Measurements from ENCODE around the gene TECPR2. TPM values are rescaled to one million over a fixed set of nuclear protein-coding genes. Genes with fewer than 3 reads are reported as not detected.

The TECPR2 gene
- total RNA-seq, 1 donor from 2014 or later = 26.9 TPM

- Mint-ChIP-seq H3K27me3 (ENCODE audit: unreplicated experiment) (no peaks in the 10 kb centered on the region), H3K36me3 (ENCODE audit: unreplicated experiment) (peaks cover 24% of the 10 kb centered on the region), H3K27ac (ENCODE audit: unreplicated experiment) (no peak overlapping the region), H3K4me1 (ENCODE audit: unreplicated experiment) (peaks cover 2% of the 10 kb centered on the region), H3K9me3 (ENCODE audit: unreplicated experiment) (no peaks in the 10 kb centered on the region), H3K4me3 (ENCODE audit: unreplicated experiment) (no peak overlapping the region)
- TF ChIP-seq CTCF (IDR thresholded peaks at IDR 0.05) = no peak
- no peak for DNase-seq (ENCODE audit: extremely low spot score, unreplicated experiment)
These were observed 28.7 kb upstream of the TECPR2 start for GRCh38 chr14:102333795-102334705.

GRCh38 chr14:102335163-102335562, 27.6 kb upstream of the TECPR2 start:
- Mint-ChIP-seq H3K4me3 (ENCODE audit: unreplicated experiment) (no peak overlapping the region), H3K27me3 (ENCODE audit: unreplicated experiment) (no peaks in the 10 kb centered on the region), H3K36me3 (ENCODE audit: unreplicated experiment) (peaks cover 24% of the 10 kb centered on the region), H3K4me1 (ENCODE audit: unreplicated experiment) (peaks cover 2% of the 10 kb centered on the region), H3K27ac (ENCODE audit: unreplicated experiment) (no peak overlapping the region), H3K9me3 (ENCODE audit: unreplicated experiment) (no peaks in the 10 kb centered on the region)
- DNase-seq (ENCODE audit: extremely low spot score, unreplicated experiment) = no peak
- no peak for TF ChIP-seq CTCF (IDR thresholded peaks at IDR 0.05)

GRCh38 chr14:102338724-102339123, 24.0 kb upstream of the TECPR2 start:
- Mint-ChIP-seq H3K27me3 (ENCODE audit: unreplicated experiment) (no peaks in the 10 kb centered on the region), H3K4me1 (ENCODE audit: unreplicated experiment) (peaks cover 2% of the 10 kb centered on the region), H3K9me3 (ENCODE audit: unreplicated experiment) (no peaks in the 10 kb centered on the region), H3K4me3 (ENCODE audit: unreplicated experiment) (no peak overlapping the region), H3K36me3 (ENCODE audit: unreplicated experiment) (peaks cover 32% of the 10 kb centered on the region), H3K27ac (ENCODE audit: unreplicated experiment) (no peak overlapping the region)
- DNase-seq (ENCODE audit: extremely low spot score, unreplicated experiment) = no peak
- no peak for TF ChIP-seq CTCF (IDR thresholded peaks at IDR 0.05)

- no peak for TF ChIP-seq CTCF (IDR thresholded peaks at IDR 0.05)
- Mint-ChIP-seq H3K27me3 (ENCODE audit: unreplicated experiment) (no peaks in the 10 kb centered on the region), H3K27ac (ENCODE audit: unreplicated experiment) (no peak overlapping the region), H3K9me3 (ENCODE audit: unreplicated experiment) (no peaks in the 10 kb centered on the region), H3K36me3 (ENCODE audit: unreplicated experiment) (peaks cover 34% of the 10 kb centered on the region), H3K4me3 (ENCODE audit: unreplicated experiment) (no peak overlapping the region), H3K4me1 (ENCODE audit: unreplicated experiment) (no peaks in the 10 kb centered on the region)
- no peak for DNase-seq (ENCODE audit: extremely low spot score, unreplicated experiment)
These were observed 21.2 kb upstream of the TECPR2 start for GRCh38 chr14:102341566-102341965.

GRCh38 chr14:102342238-102342637, 20.5 kb upstream of the TECPR2 start:
- Mint-ChIP-seq H3K4me3 (ENCODE audit: unreplicated experiment) (no peak overlapping the region), H3K9me3 (ENCODE audit: unreplicated experiment) (no peaks in the 10 kb centered on the region), H3K27me3 (ENCODE audit: unreplicated experiment) (no peaks in the 10 kb centered on the region), H3K27ac (ENCODE audit: unreplicated experiment) (no peak overlapping the region), H3K4me1 (ENCODE audit: unreplicated experiment) (no peaks in the 10 kb centered on the region), H3K36me3 (ENCODE audit: unreplicated experiment) (peaks cover 30% of the 10 kb centered on the region)
- DNase-seq (ENCODE audit: extremely low spot score, unreplicated experiment) = no peak
- no peak for TF ChIP-seq CTCF (IDR thresholded peaks at IDR 0.05)

All from osteocyte (in vitro differentiated cells).